ENCODE measurements around the gene SLC35F5.

SLC35F5 gene

GRCh38 chr2:113724010-113724409 lies 32.4 kb downstream of the SLC35F5 start:
- no peak overlapping the region for H3K4me3 ChIP-seq (ENCODE audit: low read length)
- no peak for TF ChIP-seq CTCF (conservative IDR thresholded peaks at IDR 0.05; ENCODE audit: low read length)
- no peak for DNase-seq (ENCODE audit: low read depth)

- H3K4me3 ChIP-seq (ENCODE audit: low read length) = no peak overlapping the region
- no peak for TF ChIP-seq CTCF (conservative IDR thresholded peaks at IDR 0.05; ENCODE audit: low read length)
- no peak for DNase-seq (ENCODE audit: low read depth)
Observed at GRCh38 chr2:113723411-113723810, 33.0 kb downstream of the SLC35F5 start.

- TF ChIP-seq CTCF (conservative IDR thresholded peaks at IDR 0.05; ENCODE audit: low read length) = peak; percentile 62
- H3K4me3 ChIP-seq (ENCODE audit: low read length) = no peak overlapping the region
- peak; percentile 20 for DNase-seq (ENCODE audit: low read depth)
Observed at GRCh38 chr2:113720167-113720566, 36.3 kb downstream of the SLC35F5 start.

GRCh38 chr2:113716291-113716690 lies 40.2 kb downstream of the SLC35F5 start:
- TF ChIP-seq CTCF (conservative IDR thresholded peaks at IDR 0.05; ENCODE audit: low read length) = no peak
- peak; percentile 13 for DNase-seq (ENCODE audit: low read depth)
- no peak overlapping the region for H3K4me3 ChIP-seq (ENCODE audit: low read length)

- TF ChIP-seq CTCF (conservative IDR thresholded peaks at IDR 0.05; ENCODE audit: low read length) = no peak
- no peak for DNase-seq (ENCODE audit: low read depth)
- no peak overlapping the region for H3K4me3 ChIP-seq (ENCODE audit: low read length)
Observed at GRCh38 chr2:113712941-113713340, 43.5 kb downstream of the SLC35F5 start.

- no peak overlapping the region for H3K4me3 ChIP-seq (ENCODE audit: low read length)
- no peak for DNase-seq (ENCODE audit: low read depth)
- no peak for TF ChIP-seq CTCF (conservative IDR thresholded peaks at IDR 0.05; ENCODE audit: low read length)
Observed at GRCh38 chr2:113711851-113712250, 44.6 kb downstream of the SLC35F5 start.

- no peak for DNase-seq (ENCODE audit: low read depth)
- no peak overlapping the region for H3K4me3 ChIP-seq (ENCODE audit: low read length)
- no peak for TF ChIP-seq CTCF (conservative IDR thresholded peaks at IDR 0.05; ENCODE audit: low read length)
Observed at GRCh38 chr2:113709022-113709421, 47.4 kb downstream of the SLC35F5 start.
